Osteocyte (in vitro differentiated cells): ENCODE measurements around the gene UBA3. TPM values are rescaled to one million over a fixed set of nuclear protein-coding genes. Genes with fewer than 3 reads are reported as not detected.

Experiments used
- DNase-seq: peaks from one replicate; pipeline ENCODE4 v3.0.0; 2021; ENCODE audit warnings: mixed read lengths; ENCODE audit not compliant: unreplicated experiment; ENCODE audit errors: extremely low spot score
- H3K27ac Mint-ChIP-seq: one replicate; pipeline ENCODE4 v1.8.0; 2021; ENCODE audit warnings: mild to moderate bottlenecking, mixed read lengths; ENCODE audit not compliant: unreplicated experiment
- H3K27me3 Mint-ChIP-seq: one replicate; pipeline ENCODE4 v1.8.0; 2021; ENCODE audit warnings: mixed read lengths; ENCODE audit not compliant: unreplicated experiment
- H3K36me3 Mint-ChIP-seq: one replicate; pipeline ENCODE4 v1.8.0; 2021; ENCODE audit warnings: mixed read lengths; ENCODE audit not compliant: unreplicated experiment
- H3K4me1 Mint-ChIP-seq: one replicate; pipeline ENCODE4 v1.8.0; 2021; ENCODE audit warnings: mixed read lengths; ENCODE audit not compliant: unreplicated experiment
- H3K4me3 Mint-ChIP-seq: one replicate; pipeline ENCODE4 v1.8.0; 2021; ENCODE audit warnings: mild to moderate bottlenecking, moderate library complexity, mixed read lengths; ENCODE audit not compliant: unreplicated experiment
- H3K9me3 Mint-ChIP-seq: one replicate; pipeline ENCODE4 v1.8.0; 2021; ENCODE audit warnings: mixed read lengths; ENCODE audit not compliant: unreplicated experiment
- CTCF ChIP-seq: fragments of 200-600 bp; sonication (generic); IDR thresholded peaks from 2 replicates; pipeline ENCODE4 v1.5.0; 2021; ENCODE audit warnings: antibody characterized with exemption, mild to moderate bottlenecking, moderate library complexity
- total RNA-seq: library from RNA; stranded (reverse); gene quantifications from 2 replicates; pipeline ENCODE4 v1.2.1, GENCODE V29; 2021

UBA3 gene
- total RNA-seq, 1 donor from 2014 or later = 75.0 TPM

GRCh38 chr3:69048990-69049389 is 31.2 kb downstream of the UBA3 start:
- Mint-ChIP-seq H3K27me3 (no peaks in the 10 kb centered on the region), H3K9me3 (no peaks in the 10 kb centered on the region), H3K36me3 (peaks cover 30% of the 10 kb centered on the region), H3K27ac (no peak overlapping the region), H3K4me1 (peaks cover 41% of the 10 kb centered on the region), H3K4me3 (peak overlapping the region; percentile 14)
- DNase-seq = no peak
- no peak for TF ChIP-seq CTCF

- Mint-ChIP-seq H3K27me3 (no peaks in the 10 kb centered on the region), H3K9me3 (no peaks in the 10 kb centered on the region), H3K36me3 (peaks cover 41% of the 10 kb centered on the region), H3K4me3 (no peak overlapping the region), H3K4me1 (peaks cover 24% of the 10 kb centered on the region), H3K27ac (no peak overlapping the region)
- DNase-seq = no peak
- TF ChIP-seq CTCF = no peak
Observed at GRCh38 chr3:69044608-69045007, 35.6 kb downstream of the UBA3 start.

GRCh38 chr3:69033470-69033869 is 46.7 kb downstream of the UBA3 start:
- no peak for TF ChIP-seq CTCF
- Mint-ChIP-seq H3K9me3 (no peaks in the 10 kb centered on the region), H3K36me3 (peaks cover 54% of the 10 kb centered on the region), H3K27ac (no peak overlapping the region), H3K4me3 (no peak overlapping the region), H3K27me3 (no peaks in the 10 kb centered on the region), H3K4me1 (no peaks in the 10 kb centered on the region)
- no peak for DNase-seq

GRCh38 chr3:69032737-69033136 is 47.4 kb downstream of the UBA3 start:
- TF ChIP-seq CTCF = no peak
- H3K4me1 Mint-ChIP-seq = no peaks in the 10 kb centered on the region
- no peak overlapping the region for H3K4me3 Mint-ChIP-seq
- no peaks in the 10 kb centered on the region for H3K9me3 Mint-ChIP-seq
- H3K27me3 Mint-ChIP-seq = no peaks in the 10 kb centered on the region
- H3K36me3 Mint-ChIP-seq = peaks cover 55% of the 10 kb centered on the region
- DNase-seq = no peak
- no peak overlapping the region for H3K27ac Mint-ChIP-seq

GRCh38 chr3:69032142-69032541 is 48.0 kb downstream of the UBA3 start:
- H3K4me3 Mint-ChIP-seq = no peak overlapping the region
- peaks cover 55% of the 10 kb centered on the region for H3K36me3 Mint-ChIP-seq
- H3K27ac Mint-ChIP-seq = no peak overlapping the region
- H3K9me3 Mint-ChIP-seq = no peaks in the 10 kb centered on the region
- H3K4me1 Mint-ChIP-seq = no peaks in the 10 kb centered on the region
- no peak for DNase-seq
- no peaks in the 10 kb centered on the region for H3K27me3 Mint-ChIP-seq
- TF ChIP-seq CTCF = no peak
